ENCODE measurements around the gene DUS2. TPM values are rescaled to one million over a fixed set of nuclear protein-coding genes. Genes with fewer than 3 reads are reported as not detected.

Gene DUS2
- total RNA-seq, 4 donors from 2014 or later = 4.5 to 9.6 (median 7.1) TPM

- ATAC-seq (peak in 1 of 2 donors; percentile 7), DNase-seq (peak; percentile 60 to 70)
- peaks cover 41 to 53% of the 10 kb centered on the region in 2 donors for H3K4me1 ChIP-seq
- H3K27me3 ChIP-seq = no peaks in the 10 kb centered on the region
- H3K27ac ChIP-seq = peak overlapping the region; percentile 69 to 99 (median 79)
- in situ Hi-C loops (cut with MboI; ENCODE audit: low sequenced_read_pairs in 4 of 4) = loop anchor here in 2 of 4 donors (25.0 kb wide), 1 partner anchor 258 kb away; no protein-coding TSS in a partner anchor
- no peak overlapping the region for H3K4me3 ChIP-seq
- no peak for TF ChIP-seq CTCF (IDR thresholded peaks at IDR 0.05 in 4 of 5, conservative IDR thresholded peaks at IDR 0.05 in 1 of 5)
- TF ChIP-seq POLR2A (IDR thresholded peaks at IDR 0.05) = peak in 1 of 2 donors; percentile 14
- intact Hi-C loops (cut with DNase I; ENCODE audit: low total_unique reads) = no loop called here
- no peaks in the 10 kb centered on the region for H3K9me3 ChIP-seq
- peaks cover 0 to 5% of the 10 kb centered on the region in 2 donors for H3K36me3 ChIP-seq
These were observed 56.7 kb downstream of the DUS2 start for GRCh38 chr16:68079626-68080344.

- ATAC-seq (no peak), DNase-seq (no peak)
- intact Hi-C loops (cut with DNase I; ENCODE audit: low total_unique reads) = no loop called here
- Histone ChIP-seq H3K27me3 (no peaks in the 10 kb centered on the region), H3K9me3 (no peaks in the 10 kb centered on the region), H3K4me1 (peaks cover 39 to 45% of the 10 kb centered on the region in 2 donors), H3K4me3 (no peak overlapping the region), H3K27ac (peak overlapping the region; percentile 41 to 99 (median 66)), H3K36me3 (peaks cover 0 to 5% of the 10 kb centered on the region in 2 donors)
- TF ChIP-seq POLR2A (IDR thresholded peaks at IDR 0.05) = no peak
- no peak for TF ChIP-seq CTCF (IDR thresholded peaks at IDR 0.05 in 4 of 5, conservative IDR thresholded peaks at IDR 0.05 in 1 of 5)
- in situ Hi-C loops (cut with MboI; ENCODE audit: low sequenced_read_pairs in 4 of 4) = loop anchor here in 2 of 4 donors (25.0 kb wide), 1 partner anchor 255 kb away; no protein-coding TSS in a partner anchor
These were observed 59.0 kb downstream of the DUS2 start for GRCh38 chr16:68081861-68082628.

- Histone ChIP-seq H3K36me3 (no peaks in the 10 kb centered on the region), H3K4me3 (no peak overlapping the region), H3K27me3 (no peaks in the 10 kb centered on the region), H3K4me1 (peaks cover 46 to 52% of the 10 kb centered on the region in 2 donors), H3K27ac (peak overlapping the region; percentile 92 to 99 (median 95)), H3K9me3 (no peaks in the 10 kb centered on the region)
- in situ Hi-C loops (cut with MboI; ENCODE audit: low sequenced_read_pairs in 4 of 4) = loop anchor here in 2 of 4 donors (25.0 kb wide), 1 partner anchor 255 kb away; no protein-coding TSS in a partner anchor
- ATAC-seq = no peak
- intact Hi-C loops (cut with DNase I; ENCODE audit: low total_unique reads) = no loop called here
- DNase-seq = no peak
- TF ChIP-seq POLR2A (IDR thresholded peaks at IDR 0.05) (no peak), CTCF (IDR thresholded peaks at IDR 0.05 in 4 of 5, conservative IDR thresholded peaks at IDR 0.05 in 1 of 5) (no peak)
These were observed 59.6 kb downstream of the DUS2 start for GRCh38 chr16:68082629-68083238.

- in situ Hi-C loops (cut with MboI; ENCODE audit: low sequenced_read_pairs in 4 of 4) (loop anchor here in 2 of 4 donors (25.0 kb wide), 1 partner anchor 254 kb away; no protein-coding TSS in a partner anchor), intact Hi-C loops (cut with DNase I; ENCODE audit: low total_unique reads) (no loop called here)
- Histone ChIP-seq H3K4me1 (peaks cover 50 to 55% of the 10 kb centered on the region in 2 donors), H3K9me3 (no peaks in the 10 kb centered on the region), H3K4me3 (no peak overlapping the region), H3K27me3 (no peaks in the 10 kb centered on the region), H3K36me3 (no peaks in the 10 kb centered on the region), H3K27ac (peak overlapping the region; percentile 92 to 99 (median 95))
- TF ChIP-seq CTCF (IDR thresholded peaks at IDR 0.05 in 4 of 5, conservative IDR thresholded peaks at IDR 0.05 in 1 of 5) = no peak
- no peak for TF ChIP-seq POLR2A (IDR thresholded peaks at IDR 0.05)
- ATAC-seq (no peak), DNase-seq (no peak)
These were observed 60.2 kb downstream of the DUS2 start for GRCh38 chr16:68083239-68083781.

Measured in gastrocnemius medialis (tissue), 4 donors.